Endothelial cell (in vitro differentiated cells): ENCODE measurements around the gene SH2D6. TPM values are rescaled to one million over a fixed set of nuclear protein-coding genes. Genes with fewer than 3 reads are reported as not detected.

Experiments
- DNase-seq: peaks from one replicate; pipeline ENCODE4 v3.0.0; 2021; ENCODE audit warnings: low spot score
- H3K27ac Mint-ChIP-seq: one replicate; pipeline ENCODE4 v1.8.0; 2021; ENCODE audit warnings: mixed read lengths, inconsistent platforms; ENCODE audit not compliant: unreplicated experiment
- H3K27me3 Mint-ChIP-seq: one replicate; pipeline ENCODE4 v1.8.0; 2021; ENCODE audit warnings: mild to moderate bottlenecking, moderate library complexity, mixed read lengths, inconsistent platforms; ENCODE audit not compliant: unreplicated experiment
- H3K36me3 Mint-ChIP-seq: one replicate; pipeline ENCODE4 v1.8.0; 2021; ENCODE audit warnings: mild to moderate bottlenecking, low read depth, mixed read lengths, inconsistent platforms; ENCODE audit not compliant: unreplicated experiment
- H3K4me1 Mint-ChIP-seq: one replicate; pipeline ENCODE4 v1.8.0; 2021; ENCODE audit warnings: mild to moderate bottlenecking, mixed read lengths, inconsistent platforms; ENCODE audit not compliant: unreplicated experiment
- H3K4me3 Mint-ChIP-seq: one replicate; pipeline ENCODE4 v1.8.0; 2021; ENCODE audit warnings: mild to moderate bottlenecking, mixed read lengths, inconsistent platforms; ENCODE audit not compliant: unreplicated experiment
- H3K9me3 Mint-ChIP-seq: one replicate; pipeline ENCODE4 v1.8.0; 2021; ENCODE audit warnings: mixed read lengths, inconsistent platforms; ENCODE audit not compliant: unreplicated experiment
- CTCF ChIP-seq: fragments of 200-600 bp; sonication (generic); IDR thresholded peaks from one replicate; pipeline ENCODE4 v1.5.0; 2021; ENCODE audit warnings: antibody characterized with exemption; ENCODE audit not compliant: unreplicated experiment
- total RNA-seq: library from RNA; stranded (reverse); fragmentation: NEBNext Ultra II Directional; extraction: Animal tissue kit (Norgen Biotek cat#: 25700); gene quantifications from one replicate; pipeline ENCODE4 v1.2.1, GENCODE V29; 2021; ENCODE audit not compliant: unreplicated experiment

The SH2D6 gene
- total RNA-seq, 1 donor from 2014 or later, result 0.33 TPM

GRCh38 chr2:85468704-85469349 is 50.3 kb downstream of the SH2D6 start:
- peaks cover 17% of the 10 kb centered on the region for H3K4me1 Mint-ChIP-seq
- H3K4me3 Mint-ChIP-seq, result no peak overlapping the region
- H3K9me3 Mint-ChIP-seq, result no peaks in the 10 kb centered on the region
- H3K27ac Mint-ChIP-seq, result peak overlapping the region; percentile 80
- H3K36me3 Mint-ChIP-seq, result no peaks in the 10 kb centered on the region
- DNase-seq, result peak; percentile 49
- no peak for TF ChIP-seq CTCF
- H3K27me3 Mint-ChIP-seq, result peaks cover 5% of the 10 kb centered on the region

GRCh38 chr2:85470850-85471800 is 52.6 kb downstream of the SH2D6 start:
- no peaks in the 10 kb centered on the region for H3K9me3 Mint-ChIP-seq
- TF ChIP-seq CTCF, result no peak
- DNase-seq, result no peak
- H3K4me3 Mint-ChIP-seq, result no peak overlapping the region
- peaks cover 6% of the 10 kb centered on the region for H3K27me3 Mint-ChIP-seq
- peaks cover 17% of the 10 kb centered on the region for H3K4me1 Mint-ChIP-seq
- H3K36me3 Mint-ChIP-seq, result no peaks in the 10 kb centered on the region
- no peak overlapping the region for H3K27ac Mint-ChIP-seq

DNA sequence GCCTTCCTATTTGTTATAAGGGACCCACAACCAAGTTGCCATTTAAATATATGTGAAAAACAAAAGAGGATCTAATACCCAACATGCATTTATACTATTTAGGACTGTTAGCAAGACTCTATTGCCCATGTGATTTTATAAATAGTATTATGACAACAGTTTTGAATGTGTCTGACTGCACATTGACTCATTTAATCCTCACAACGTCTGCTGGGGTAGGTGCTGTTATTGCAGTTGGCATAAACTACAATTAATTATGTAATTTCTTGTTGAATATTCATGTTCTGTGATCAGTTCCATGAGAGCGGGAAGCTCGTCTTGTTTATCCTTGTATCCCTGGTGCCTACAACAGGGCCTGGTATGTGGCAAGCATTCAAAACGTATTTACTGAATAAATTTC is 53.7 kb downstream of the SH2D6 start:
- H3K27me3 Mint-ChIP-seq, result peaks cover 6% of the 10 kb centered on the region
- no peak overlapping the region for H3K27ac Mint-ChIP-seq
- H3K9me3 Mint-ChIP-seq, result no peaks in the 10 kb centered on the region
- H3K4me1 Mint-ChIP-seq, result peaks cover 17% of the 10 kb centered on the region
- TF ChIP-seq CTCF, result no peak
- no peak overlapping the region for H3K4me3 Mint-ChIP-seq
- no peak for DNase-seq
- H3K36me3 Mint-ChIP-seq, result no peaks in the 10 kb centered on the region

DNA sequence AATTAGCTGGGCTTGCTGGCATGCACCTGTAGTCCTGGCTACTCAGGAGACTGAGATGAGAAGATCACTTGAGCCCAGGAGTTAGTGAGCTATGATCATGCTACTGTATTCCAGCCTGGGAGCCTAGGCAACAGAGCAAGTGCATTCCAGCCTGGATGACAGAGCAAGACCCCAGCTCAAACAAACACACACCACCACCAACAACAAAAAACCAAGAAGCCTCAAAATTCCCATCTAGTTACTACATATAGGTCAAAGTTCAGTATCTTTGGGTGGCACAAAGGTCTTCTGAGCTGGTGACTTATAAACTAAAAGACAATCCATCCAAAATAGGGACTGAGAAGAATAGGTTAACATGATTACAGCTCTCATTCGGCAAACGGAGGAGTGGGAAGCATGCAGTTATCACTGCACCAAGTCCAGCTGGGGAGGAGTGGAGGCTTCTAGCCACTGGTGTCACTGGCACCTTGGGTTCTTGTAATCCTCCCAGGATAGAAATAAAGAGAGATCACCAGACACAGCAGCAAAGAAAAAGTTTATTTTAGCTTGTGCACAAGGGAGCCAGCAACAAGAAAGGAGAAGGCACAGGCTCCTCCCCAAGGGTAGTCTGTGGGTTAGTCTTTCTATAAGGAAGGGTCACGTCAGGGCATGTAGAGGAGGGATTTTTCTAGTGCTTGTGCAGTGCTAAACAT is 57.4 kb downstream of the SH2D6 start:
- Mint-ChIP-seq H3K36me3 (no peaks in the 10 kb centered on the region), H3K4me3 (no peak overlapping the region), H3K27me3 (peaks cover 3% of the 10 kb centered on the region), H3K27ac (no peak overlapping the region), H3K9me3 (no peaks in the 10 kb centered on the region), H3K4me1 (peaks cover 3% of the 10 kb centered on the region)
- no peak for DNase-seq
- no peak for TF ChIP-seq CTCF
